ENCODE results near the gene THY1. TPM values are rescaled to one million over a fixed set of nuclear protein-coding genes. Genes with fewer than 3 reads are reported as not detected.

THY1 gene
- total RNA-seq, 1 experiment from 2014 or later, result 1.1 TPM

GRCh38 chr11:119382101-119382500 is 40.9 kb downstream of the THY1 start:
- H4K20me1 ChIP-seq (ENCODE audit: insufficient read depth), result no peaks in the 10 kb centered on the region
- no peak for TF ChIP-seq JUND (IDR thresholded peaks at IDR 0.05)
- no peak for TF ChIP-seq YY1 (IDR thresholded peaks at IDR 0.05; ENCODE audit: extremely low read depth, insufficient replicate concordance, low read depth, low read length)
- TF ChIP-seq ZFX (IDR thresholded peaks at IDR 0.05), result no peak
- no peak for TF ChIP-seq CEBPB (IDR thresholded peaks at IDR 0.05; ENCODE audit: low read depth)
- TF ChIP-seq SP1 (IDR thresholded peaks at IDR 0.05; ENCODE audit: low read depth), result no peak
- no peak for TF ChIP-seq POLR2AphosphoS5 (IDR thresholded peaks at IDR 0.05; ENCODE audit: low read depth, low read length)
- TF ChIP-seq ZBTB33 (IDR thresholded peaks at IDR 0.05; ENCODE audit: extremely low read depth, insufficient replicate concordance, low read length), result no peak
- ATAC-seq (no peak), DNase-seq (ENCODE audit: low read depth, low spot score) (no peak)
- H3K4me3 ChIP-seq (replicated peaks in 1 of 2; ENCODE audit: low read depth in 1 of 2, low read length in 2 of 2), result peak overlapping the region; percentile 63 to 65
- ChIA-PET CTCF (interaction anchor here (2.0 kb wide), 1 partner anchor 26 kb away, joined by 9 read pairs; no protein-coding TSS in a partner anchor), RAD21 (ENCODE audit: low non-redundant PET in 1 of 2, low total read pairs in 2 of 2, uncharacterized antibody in 2 of 2, unreplicated experiment in 2 of 2) (no interaction called here), POLR2A (no interaction called here)
- H3K4me1 ChIP-seq (ENCODE audit: control insufficient read depth in 1 of 2, insufficient read depth in 2 of 2, low read length in 2 of 2), result peaks cover 6 to 33% of the 10 kb centered on the region in 2 experiments; a peak in 3 of 4 replicates
- H3K9me3 ChIP-seq (ENCODE audit: control insufficient read depth in 1 of 2, insufficient read depth in 1 of 2, low read depth in 1 of 2, low read length in 2 of 2), result no peaks in the 10 kb centered on the region
- no peaks in the 10 kb centered on the region for H3K79me2 ChIP-seq (ENCODE audit: insufficient read depth, low read length)
- BruUV-seq (replicated peaks), result TSS peak; percentile 87
- no peak overlapping the region for H2AFZ ChIP-seq (ENCODE audit: low read depth, low read length, poor library complexity, severe bottlenecking)
- H3K36me3 ChIP-seq (ENCODE audit: control insufficient read depth in 1 of 2, insufficient read depth in 2 of 2, low read length in 2 of 2), result no peaks in the 10 kb centered on the region
- peak overlapping the region; percentile 89 for H3K4me2 ChIP-seq (ENCODE audit: low read length)
- H3K9me2 ChIP-seq (ENCODE audit: insufficient read depth), result no peaks in the 10 kb centered on the region
- H3K9ac ChIP-seq (ENCODE audit: low read length), result peak overlapping the region; percentile 71
- H3K27me3 ChIP-seq (ENCODE audit: insufficient read depth, low read length), result no peaks in the 10 kb centered on the region
- intact Hi-C loops (cut with micrococcal nuclease), result loop anchor here (5.0 kb wide), 1 partner anchor 280 kb away; the partner anchor contains the start of gene DPAGT1
- H3K27ac ChIP-seq (ENCODE audit: low read depth, low read length), result no peak overlapping the region
